ENCODE results near the gene RUNX1.

RUNX1 gene

GRCh38 chr21:34981791-34982190 lies 67.3 kb downstream of the RUNX1 start:
- Histone ChIP-seq H3K27me3 (ENCODE audit: insufficient read depth, low read length, poor library complexity) (no peaks in the 10 kb centered on the region), H2BK5ac (ENCODE audit: low read length) (no peak overlapping the region), H4K8ac (ENCODE audit: low read depth, low read length) (no peak overlapping the region), H3K18ac (ENCODE audit: low read length) (no peak overlapping the region), H3K4ac (ENCODE audit: low read depth, low read length) (no peak overlapping the region), H2BK15ac (replicated peaks; ENCODE audit: low read depth) (no peak overlapping the region), H3K4me1 (ENCODE audit: control insufficient read depth, low read depth, low read length) (peaks cover 3% of the 10 kb centered on the region), H3K79me1 (ENCODE audit: low read length) (no peaks in the 10 kb centered on the region), H2BK120ac (ENCODE audit: low read depth, low read length) (no peak overlapping the region), H3K4me2 (ENCODE audit: low read length) (no peak overlapping the region), H3K36me3 (ENCODE audit: control insufficient read depth, insufficient read depth, low read length) (no peaks in the 10 kb centered on the region), H3K27ac (ENCODE audit: low read depth, low read length) (no peak overlapping the region), H2AK5ac (ENCODE audit: low read length) (no peak overlapping the region), H4K5ac (ENCODE audit: low read length) (no peak overlapping the region), H3K9ac (ENCODE audit: low read length) (no peak overlapping the region), H3K56ac (ENCODE audit: low read length) (no peak overlapping the region), H3K4me3 (ENCODE audit: low read length) (no peak overlapping the region), H3K23ac (ENCODE audit: low read length) (no peak overlapping the region), H3K79me2 (ENCODE audit: control insufficient read depth, insufficient read depth, low read length) (no peaks in the 10 kb centered on the region)
- no peak for DNase-seq
- WGBS (ENCODE audit: extremely low coverage, insufficient coverage, low lambda C conversion rate) = no CpG with 5 or more reads among the region's 7 CpGs

GRCh38 chr21:34980423-34981115 lies 68.5 kb downstream of the RUNX1 start:
- no peak overlapping the region for H3K56ac ChIP-seq (ENCODE audit: low read length)
- no peak overlapping the region for H3K23ac ChIP-seq (ENCODE audit: low read length)
- H3K27me3 ChIP-seq (ENCODE audit: insufficient read depth, low read length, poor library complexity) = no peaks in the 10 kb centered on the region
- H3K27ac ChIP-seq (ENCODE audit: low read depth, low read length) = no peak overlapping the region
- peaks cover 3% of the 10 kb centered on the region for H3K4me1 ChIP-seq (ENCODE audit: control insufficient read depth, low read depth, low read length)
- WGBS (ENCODE audit: extremely low coverage, insufficient coverage, low lambda C conversion rate) = no CpG with 5 or more reads among the region's 8 CpGs
- no peak overlapping the region for H4K8ac ChIP-seq (ENCODE audit: low read depth, low read length)
- H3K79me2 ChIP-seq (ENCODE audit: control insufficient read depth, insufficient read depth, low read length) = no peaks in the 10 kb centered on the region
- no peak overlapping the region for H4K5ac ChIP-seq (ENCODE audit: low read length)
- no peak overlapping the region for H3K4me3 ChIP-seq (ENCODE audit: low read length)
- no peaks in the 10 kb centered on the region for H3K36me3 ChIP-seq (ENCODE audit: control insufficient read depth, insufficient read depth, low read length)
- no peak overlapping the region for H2BK15ac ChIP-seq (replicated peaks; ENCODE audit: low read depth)
- H3K18ac ChIP-seq (ENCODE audit: low read length) = no peak overlapping the region
- H2BK120ac ChIP-seq (ENCODE audit: low read depth, low read length) = no peak overlapping the region
- H3K9ac ChIP-seq (ENCODE audit: low read length) = no peak overlapping the region
- H3K79me1 ChIP-seq (ENCODE audit: low read length) = no peaks in the 10 kb centered on the region
- H3K4me2 ChIP-seq (ENCODE audit: low read length) = no peak overlapping the region
- H3K4ac ChIP-seq (ENCODE audit: low read depth, low read length) = no peak overlapping the region
- H2AK5ac ChIP-seq (ENCODE audit: low read length) = no peak overlapping the region
- no peak overlapping the region for H2BK5ac ChIP-seq (ENCODE audit: low read length)
- no peak for DNase-seq

DNA sequence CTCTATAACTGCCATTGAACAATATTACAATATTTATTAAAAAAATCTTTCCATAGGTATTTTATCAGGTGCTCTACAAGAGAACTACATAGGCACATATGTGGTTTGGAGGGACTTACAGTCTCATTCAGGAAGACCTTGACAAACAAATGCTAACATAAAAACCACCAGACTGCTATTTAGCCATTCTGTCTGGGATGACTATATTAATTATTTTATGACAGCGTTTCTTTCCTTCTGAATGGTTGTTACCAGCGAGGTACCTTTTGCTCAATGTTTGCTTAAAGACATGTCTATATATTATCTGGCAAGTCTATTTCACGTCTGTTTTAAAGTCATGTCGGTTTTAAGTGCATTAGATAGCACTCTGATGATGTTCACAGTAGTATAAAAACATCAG lies 69.7 kb downstream of the RUNX1 start:
- Histone ChIP-seq H3K4me3 (ENCODE audit: low read length) (no peak overlapping the region), H3K9ac (ENCODE audit: low read length) (no peak overlapping the region), H3K56ac (ENCODE audit: low read length) (no peak overlapping the region), H2BK5ac (ENCODE audit: low read length) (no peak overlapping the region), H3K4me1 (ENCODE audit: control insufficient read depth, low read depth, low read length) (peaks cover 3% of the 10 kb centered on the region), H2AK5ac (ENCODE audit: low read length) (no peak overlapping the region), H3K27ac (ENCODE audit: low read depth, low read length) (no peak overlapping the region), H2BK120ac (ENCODE audit: low read depth, low read length) (no peak overlapping the region), H3K79me2 (ENCODE audit: control insufficient read depth, insufficient read depth, low read length) (no peaks in the 10 kb centered on the region), H3K18ac (ENCODE audit: low read length) (no peak overlapping the region), H3K4me2 (ENCODE audit: low read length) (no peak overlapping the region), H3K23ac (ENCODE audit: low read length) (no peak overlapping the region), H3K36me3 (ENCODE audit: control insufficient read depth, insufficient read depth, low read length) (no peaks in the 10 kb centered on the region), H4K8ac (ENCODE audit: low read depth, low read length) (no peak overlapping the region), H2BK15ac (replicated peaks; ENCODE audit: low read depth) (no peak overlapping the region), H3K4ac (ENCODE audit: low read depth, low read length) (no peak overlapping the region), H3K27me3 (ENCODE audit: insufficient read depth, low read length, poor library complexity) (no peaks in the 10 kb centered on the region), H4K5ac (ENCODE audit: low read length) (no peak overlapping the region), H3K79me1 (ENCODE audit: low read length) (no peaks in the 10 kb centered on the region)
- no CpG with 5 or more reads among the region's 4 CpGs for WGBS (ENCODE audit: extremely low coverage, insufficient coverage, low lambda C conversion rate)
- no peak for DNase-seq

- Histone ChIP-seq H2BK15ac (replicated peaks; ENCODE audit: low read depth) (no peak overlapping the region), H3K27me3 (ENCODE audit: insufficient read depth, low read length, poor library complexity) (no peaks in the 10 kb centered on the region), H3K9ac (ENCODE audit: low read length) (no peak overlapping the region), H3K79me1 (ENCODE audit: low read length) (no peaks in the 10 kb centered on the region), H3K27ac (ENCODE audit: low read depth, low read length) (no peak overlapping the region), H3K4ac (ENCODE audit: low read depth, low read length) (no peak overlapping the region), H3K36me3 (ENCODE audit: control insufficient read depth, insufficient read depth, low read length) (no peaks in the 10 kb centered on the region), H3K4me3 (ENCODE audit: low read length) (no peak overlapping the region), H2BK120ac (ENCODE audit: low read depth, low read length) (no peak overlapping the region), H2BK5ac (ENCODE audit: low read length) (no peak overlapping the region), H3K79me2 (ENCODE audit: control insufficient read depth, insufficient read depth, low read length) (no peaks in the 10 kb centered on the region), H2AK5ac (ENCODE audit: low read length) (no peak overlapping the region), H4K5ac (ENCODE audit: low read length) (no peak overlapping the region), H3K56ac (ENCODE audit: low read length) (no peak overlapping the region), H4K8ac (ENCODE audit: low read depth, low read length) (no peak overlapping the region), H3K4me1 (ENCODE audit: control insufficient read depth, low read depth, low read length) (no peaks in the 10 kb centered on the region), H3K18ac (ENCODE audit: low read length) (no peak overlapping the region), H3K23ac (ENCODE audit: low read length) (no peak overlapping the region), H3K4me2 (ENCODE audit: low read length) (no peak overlapping the region)
- no CpG with 5 or more reads among the region's 1 CpG for WGBS (ENCODE audit: extremely low coverage, insufficient coverage, low lambda C conversion rate)
- DNase-seq = no peak
These were observed 71.8 kb downstream of the RUNX1 start for GRCh38 chr21:34977333-34977732.

DNA sequence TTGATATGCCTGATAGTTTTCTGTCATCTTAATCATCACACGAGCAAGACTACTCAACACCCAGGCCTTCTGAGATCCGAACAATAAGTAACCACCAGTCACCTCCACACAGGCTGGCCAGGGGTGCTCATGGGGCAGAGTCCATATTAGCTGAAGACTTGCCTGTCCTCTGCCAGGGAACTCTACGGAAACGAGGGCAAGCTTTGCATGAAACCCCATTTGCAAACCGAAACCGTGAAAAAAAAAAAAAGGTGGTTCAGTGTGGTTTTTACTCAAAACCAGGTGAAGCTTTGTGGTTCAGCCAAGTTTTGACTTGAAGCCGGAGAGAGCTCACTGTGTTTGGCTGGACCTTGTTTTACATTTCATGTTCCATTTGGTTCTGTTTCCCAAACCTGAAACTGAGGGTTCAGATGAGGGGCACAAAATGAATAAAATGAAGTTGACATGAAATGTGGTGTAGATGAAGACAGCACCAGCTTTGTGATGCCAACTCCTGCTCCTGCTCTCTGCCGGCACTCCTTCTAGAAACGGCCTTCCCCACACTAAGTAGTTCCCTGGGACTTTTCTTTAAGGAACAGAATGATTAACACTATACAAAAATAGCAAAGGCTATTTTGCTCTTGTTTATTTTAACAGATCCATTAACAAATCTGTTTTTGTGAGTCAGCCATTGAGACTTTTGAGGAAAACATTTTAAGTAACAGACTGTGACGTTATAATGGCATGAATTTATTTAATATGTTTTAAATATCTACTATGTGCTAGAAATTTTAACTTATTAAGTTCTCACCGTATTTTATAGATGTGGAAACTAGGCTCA lies 74.7 kb downstream of the RUNX1 start:
- H2BK120ac ChIP-seq (ENCODE audit: low read depth, low read length) = no peak overlapping the region
- no peak overlapping the region for H2AK5ac ChIP-seq (ENCODE audit: low read length)
- no peak overlapping the region for H3K56ac ChIP-seq (ENCODE audit: low read length)
- H4K8ac ChIP-seq (ENCODE audit: low read depth, low read length) = no peak overlapping the region
- H3K36me3 ChIP-seq (ENCODE audit: control insufficient read depth, insufficient read depth, low read length) = no peaks in the 10 kb centered on the region
- no CpG with 5 or more reads among the region's 11 CpGs for WGBS (ENCODE audit: extremely low coverage, insufficient coverage, low lambda C conversion rate)
- no peak overlapping the region for H3K4me2 ChIP-seq (ENCODE audit: low read length)
- no peak overlapping the region for H2BK15ac ChIP-seq (replicated peaks; ENCODE audit: low read depth)
- H3K79me2 ChIP-seq (ENCODE audit: control insufficient read depth, insufficient read depth, low read length) = no peaks in the 10 kb centered on the region
- no peak for DNase-seq
- no peak overlapping the region for H3K23ac ChIP-seq (ENCODE audit: low read length)
- no peak overlapping the region for H3K18ac ChIP-seq (ENCODE audit: low read length)
- no peak overlapping the region for H3K4ac ChIP-seq (ENCODE audit: low read depth, low read length)
- no peak overlapping the region for H2BK5ac ChIP-seq (ENCODE audit: low read length)
- H3K79me1 ChIP-seq (ENCODE audit: low read length) = no peaks in the 10 kb centered on the region
- H3K27ac ChIP-seq (ENCODE audit: low read depth, low read length) = no peak overlapping the region
- H4K5ac ChIP-seq (ENCODE audit: low read length) = no peak overlapping the region
- H3K4me3 ChIP-seq (ENCODE audit: low read length) = no peak overlapping the region
- no peaks in the 10 kb centered on the region for H3K27me3 ChIP-seq (ENCODE audit: insufficient read depth, low read length, poor library complexity)
- no peak overlapping the region for H3K9ac ChIP-seq (ENCODE audit: low read length)
- H3K4me1 ChIP-seq (ENCODE audit: control insufficient read depth, low read depth, low read length) = no peaks in the 10 kb centered on the region
